Activated CD4-positive, alpha-beta memory T cell treated with anti-CD3 and anti-CD28 coated beads, Interleukin-2, amount 10 ng/mL, durations not matched to agents 7 days and 5 days (primary cell): Measurements from ENCODE around the gene HOXC11. TPM values are rescaled to one million over a fixed set of nuclear protein-coding genes. Genes with fewer than 3 reads are reported as not detected.

Source experiments
- total RNA-seq, 2 experiments: library from RNA; stranded (reverse); gene quantifications; one replicate each; pipeline ENCODE4 v1.2.3, GENCODE V29; 2021

The HOXC11 gene
- total RNA-seq, 2 experiments from 2014 or later = not detected

Other genes with a start within 250 kb of the HOXC11 start
- 10 to 100 TPM; 80.5 to 83.0 TPM for gene CALCOCO1, start 245.7 kb upstream of the HOXC11 start, total RNA-seq
- gene CISTR, start 221.1 kb upstream of the HOXC11 start, total RNA-seq = not detected
- gene HOXC13, start 34.3 kb upstream of the HOXC11 start, total RNA-seq = not detected
- not detected for gene HOXC12, start 18.2 kb upstream of the HOXC11 start, total RNA-seq
- gene HOTAIR, start 1.8 kb downstream of the HOXC11 start, total RNA-seq = not detected
- gene HOXC10, start 12.0 kb downstream of the HOXC11 start, total RNA-seq = not detected
- gene HOXC9, start 27.0 kb downstream of the HOXC11 start, total RNA-seq = not detected
- gene HOXC8, start 35.9 kb downstream of the HOXC11 start, total RNA-seq = not detected
- gene HOXC6, start 55.3 kb downstream of the HOXC11 start, total RNA-seq = not detected
- gene HOXC5, start 59.9 kb downstream of the HOXC11 start, total RNA-seq = not detected
- gene HOXC4, start 80.7 kb downstream of the HOXC11 start, total RNA-seq = under 1 TPM; 0.15 to 0.23 TPM
- 10 to 100 TPM; 25.7 to 27.9 TPM for gene SMUG1, start 215.9 kb downstream of the HOXC11 start, total RNA-seq